Activated gamma-delta T cell treated with anti-CD3 and anti-CD28 coated beads, Interleukin-2, amount 50 U/mL, for 16 hours (primary cell): ENCODE measurements around the gene RPTOR.
"Not testable (repeated sequence)": the region's sequence is repeated elsewhere in the genome, so short reads cannot be mapped to it uniquely, and the experiment has no call there.

Experiments
- DNase-seq: peaks from one replicate; pipeline ENCODE4 v3.0.0-alpha.2; 2020; ENCODE audit warnings: low read depth

Gene RPTOR

DNA sequence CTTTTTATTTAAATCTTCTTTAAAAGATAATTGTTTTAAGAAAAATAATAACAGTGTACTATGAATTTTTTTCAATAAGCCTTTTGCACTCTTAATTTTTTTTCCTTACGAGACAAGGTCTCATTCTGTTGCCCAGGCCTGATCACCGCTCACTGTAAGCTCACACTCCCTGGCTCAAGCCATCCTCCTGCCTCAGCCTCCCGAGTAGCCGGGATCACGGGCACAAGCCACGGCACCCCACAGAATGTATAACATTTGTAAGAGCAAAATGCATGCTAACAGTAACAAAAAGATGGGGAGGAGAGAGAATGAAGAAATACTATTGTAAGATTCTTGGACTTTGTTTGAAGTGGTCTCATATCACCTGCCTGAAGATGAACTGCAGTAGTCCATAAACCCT is 320.1 kb downstream of the RPTOR start:
- no peak for DNase-seq

DNA sequence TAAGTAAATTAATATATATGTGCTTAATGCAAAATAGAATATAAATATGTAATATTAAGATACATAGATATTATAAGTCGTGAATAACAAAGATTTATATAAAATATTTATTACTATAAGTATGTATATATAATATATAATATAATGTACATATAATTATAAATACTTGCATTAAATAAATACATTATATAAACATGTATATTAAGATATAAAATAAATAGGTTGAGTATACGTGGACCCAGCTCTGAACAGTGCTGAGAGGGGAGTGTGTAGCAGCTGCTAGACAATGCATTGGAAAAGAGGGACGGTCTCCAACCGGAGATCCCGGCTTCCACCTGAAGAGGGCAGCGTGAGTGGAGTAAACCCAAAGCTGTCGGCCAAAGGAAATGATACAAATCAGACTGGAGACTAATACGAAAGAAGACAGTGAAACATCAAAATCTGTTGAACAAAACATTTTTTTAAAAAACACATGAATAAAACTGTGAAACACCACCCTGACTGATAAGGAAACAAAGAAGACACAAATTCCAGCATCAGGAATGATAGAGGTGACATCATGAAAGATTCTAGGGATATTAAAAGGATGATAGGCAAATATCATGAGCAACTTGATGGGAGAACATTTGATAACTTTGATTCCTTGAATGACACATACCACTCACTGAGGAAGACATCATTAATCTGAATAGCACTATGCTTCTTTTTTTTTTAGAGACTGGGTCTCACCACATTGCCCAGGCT is 321.6 kb downstream of the RPTOR start:
- DNase-seq = peak; percentile 52

DNA sequence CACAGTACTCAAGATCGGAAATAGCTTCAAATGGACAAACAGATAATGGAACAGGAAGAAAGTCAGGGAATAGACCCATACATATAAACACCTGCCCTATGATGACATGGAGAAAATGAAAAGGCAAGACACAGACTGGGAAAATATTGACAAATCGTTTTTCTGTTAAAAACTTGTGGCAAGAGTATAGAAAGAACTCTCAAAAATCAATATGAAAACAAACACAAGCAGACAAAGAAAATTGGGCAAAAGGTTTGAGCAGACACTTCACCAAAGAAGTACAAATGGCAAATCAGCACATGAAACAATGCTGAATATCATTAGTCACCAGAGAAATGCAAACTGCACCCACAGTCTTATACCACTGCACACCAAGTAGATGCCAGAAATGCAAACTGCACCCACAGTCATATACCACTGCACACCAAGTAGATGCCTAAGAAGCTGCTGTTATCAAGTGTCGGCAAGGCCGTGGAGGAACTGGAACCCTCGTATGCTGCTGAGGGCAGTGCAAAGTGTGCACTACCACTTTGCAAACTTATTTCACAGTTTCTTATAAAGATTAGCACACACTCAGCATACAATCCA is 323.5 kb downstream of the RPTOR start:
- no peak for DNase-seq

DNA sequence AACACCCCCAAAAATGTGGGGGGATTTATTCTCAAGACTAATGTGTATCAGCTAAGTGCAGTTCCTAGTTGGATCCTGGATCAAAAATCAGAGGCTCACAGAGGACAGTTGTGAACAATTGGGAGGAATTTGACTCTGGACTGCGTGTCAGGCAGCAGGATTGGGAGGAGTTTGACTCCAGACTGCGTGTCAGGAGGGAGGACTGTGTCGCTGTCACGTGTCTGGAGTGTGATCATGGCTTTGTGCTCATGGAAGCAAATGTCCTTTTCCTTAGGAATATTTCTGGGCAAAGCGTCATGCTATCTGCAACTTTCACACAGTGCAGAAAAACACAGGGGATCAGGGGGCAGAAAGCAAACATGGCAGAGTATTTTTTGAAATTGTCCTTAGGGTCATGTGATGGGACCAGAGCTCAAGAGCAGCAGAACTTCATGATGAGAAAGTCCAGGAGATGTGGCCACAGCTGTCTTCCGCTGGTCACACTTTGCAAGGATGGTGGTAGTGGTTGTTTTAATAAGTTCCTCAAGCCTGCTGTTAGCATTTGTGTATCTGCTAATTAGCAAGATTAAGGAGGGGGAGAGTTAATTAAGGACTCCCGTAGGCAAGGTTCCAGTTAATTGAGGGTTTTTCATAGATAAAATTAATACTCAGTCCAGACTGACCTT is 325.0 kb downstream of the RPTOR start:
- DNase-seq = no peak

DNA sequence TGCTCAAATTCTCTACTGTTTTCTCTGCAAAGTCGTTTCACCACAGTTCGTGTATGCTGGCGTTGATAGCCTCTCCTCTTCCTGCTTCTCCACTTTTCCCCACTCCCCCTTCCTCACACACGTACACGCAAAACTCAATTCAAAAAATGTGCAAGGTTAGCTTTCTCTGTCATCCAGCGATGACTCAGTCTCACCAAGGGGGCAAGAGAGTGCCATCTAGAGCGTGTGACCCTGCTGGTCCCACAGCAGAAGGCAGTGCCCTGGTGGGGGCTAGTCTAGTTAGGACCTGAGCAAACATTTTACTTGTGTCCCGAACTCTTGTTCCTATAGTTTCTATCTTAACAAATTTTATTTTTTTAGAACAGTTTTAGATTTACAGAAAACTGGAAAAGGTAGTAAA is 325.8 kb downstream of the RPTOR start:
- DNase-seq = no peak

DNA sequence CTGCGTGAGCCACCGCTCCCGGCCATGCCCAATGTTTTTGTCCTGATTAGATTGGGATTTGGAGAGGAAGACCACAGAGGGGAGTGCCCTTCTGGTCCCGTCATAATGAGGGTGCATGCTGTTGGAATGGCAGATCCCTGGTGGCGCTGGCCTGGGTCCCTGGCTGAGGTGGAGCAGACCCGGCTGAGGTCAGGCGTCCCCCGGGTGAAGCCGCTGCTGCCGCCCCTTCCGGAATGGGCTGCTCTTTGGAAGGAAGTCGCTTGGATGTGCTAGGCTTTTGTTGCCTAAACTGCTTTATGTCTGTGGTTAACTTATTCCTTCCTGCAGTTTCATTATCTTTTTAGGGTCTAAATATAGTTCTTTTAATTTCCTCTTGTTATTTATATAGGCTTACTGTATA is 326.7 kb downstream of the RPTOR start:
- DNase-seq = no peak

DNA sequence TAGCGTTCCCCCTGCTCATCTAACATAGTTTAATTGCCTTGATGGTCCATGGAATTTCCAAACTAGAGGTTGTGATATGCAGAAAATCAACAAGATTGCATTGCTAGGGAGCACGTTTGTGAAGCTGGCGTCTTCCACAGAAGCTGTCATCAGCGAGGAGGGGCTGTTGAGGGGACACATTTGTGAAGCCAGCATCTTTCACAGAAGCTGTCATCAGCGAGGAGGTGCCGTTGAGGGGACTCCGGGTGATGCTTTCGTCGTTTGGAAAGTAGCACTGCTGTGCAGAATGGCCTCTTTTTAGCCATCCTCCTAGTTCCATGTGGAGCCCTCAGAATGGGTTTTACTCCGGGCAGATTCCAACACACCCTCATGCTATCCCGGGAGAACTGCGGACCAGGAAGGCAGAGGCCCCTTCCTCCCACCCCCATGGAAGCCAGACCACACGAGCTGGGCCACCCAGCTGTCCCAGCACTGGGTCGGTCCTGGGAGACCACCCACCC is 327.4 kb downstream of the RPTOR start:
- no peak for DNase-seq

DNA sequence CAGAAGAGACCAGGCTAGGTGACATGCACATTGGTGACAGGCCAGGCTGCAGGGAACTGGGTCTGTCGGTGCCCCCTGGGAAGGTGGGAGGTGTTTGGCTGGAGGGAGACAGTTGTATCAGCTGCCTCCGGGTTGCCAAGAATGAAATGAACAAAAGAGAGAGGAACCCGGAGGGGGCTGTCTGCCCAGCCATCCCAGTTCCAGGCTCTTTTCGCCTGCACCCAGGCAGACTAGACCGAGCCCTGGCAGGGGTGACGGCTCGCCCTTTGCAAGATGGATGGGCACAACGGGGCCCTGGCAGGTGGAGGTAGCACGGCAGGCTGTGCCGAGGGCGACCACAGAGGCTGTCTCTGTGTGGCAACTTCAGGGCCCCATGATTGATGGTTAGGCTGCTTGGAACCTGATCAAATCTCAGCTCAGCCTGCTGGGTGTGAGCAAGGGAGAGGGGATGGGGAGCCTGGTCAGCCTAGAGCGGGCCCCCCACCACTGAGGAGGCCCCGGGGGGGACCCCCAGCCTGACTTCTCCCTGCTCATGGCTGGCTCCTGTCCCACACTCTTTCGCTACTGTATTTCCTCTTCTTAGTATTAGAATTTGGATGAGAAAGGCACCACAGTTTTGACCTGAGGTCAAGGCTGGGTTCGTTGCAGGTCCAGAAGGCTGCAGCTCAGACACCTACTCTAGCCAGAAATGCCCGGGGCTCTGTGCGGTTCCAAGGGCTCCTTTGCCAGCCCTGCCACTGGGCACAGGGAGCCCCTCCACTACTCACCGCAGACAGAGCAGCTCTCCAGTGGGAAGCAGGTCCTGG is 328.1 kb downstream of the RPTOR start:
- no peak for DNase-seq

DNA sequence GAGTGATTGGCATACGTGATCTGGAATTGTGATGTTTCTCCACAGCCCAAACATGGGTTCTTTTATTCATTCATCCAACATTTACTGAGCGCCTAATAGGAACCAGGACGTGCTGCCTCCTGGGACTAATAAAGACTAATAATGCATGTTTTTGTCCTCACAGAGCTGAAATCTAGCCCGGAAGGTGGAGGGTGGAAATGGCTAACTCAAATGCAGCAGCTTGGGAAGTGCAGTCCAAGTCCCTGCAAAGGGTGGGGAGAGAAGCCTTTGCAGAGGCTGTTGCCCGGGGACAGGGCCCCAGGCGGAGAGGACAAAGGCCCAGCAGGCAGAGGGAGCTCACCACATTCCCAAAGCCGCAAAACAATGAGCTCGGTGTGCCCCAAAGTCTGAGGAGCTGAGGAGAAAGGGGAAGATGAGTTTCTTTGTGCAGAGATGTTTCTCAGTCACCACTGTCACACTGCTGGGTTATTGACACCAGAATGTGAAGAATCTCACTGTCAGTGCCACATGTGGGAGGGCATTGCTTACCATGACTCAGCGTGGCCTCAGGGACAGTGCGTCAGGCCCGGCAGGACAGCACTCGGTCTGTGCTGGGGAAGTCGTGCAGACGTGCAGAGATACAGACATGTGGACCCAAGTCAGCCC is 328.8 kb downstream of the RPTOR start:
- DNase-seq = no peak

DNA sequence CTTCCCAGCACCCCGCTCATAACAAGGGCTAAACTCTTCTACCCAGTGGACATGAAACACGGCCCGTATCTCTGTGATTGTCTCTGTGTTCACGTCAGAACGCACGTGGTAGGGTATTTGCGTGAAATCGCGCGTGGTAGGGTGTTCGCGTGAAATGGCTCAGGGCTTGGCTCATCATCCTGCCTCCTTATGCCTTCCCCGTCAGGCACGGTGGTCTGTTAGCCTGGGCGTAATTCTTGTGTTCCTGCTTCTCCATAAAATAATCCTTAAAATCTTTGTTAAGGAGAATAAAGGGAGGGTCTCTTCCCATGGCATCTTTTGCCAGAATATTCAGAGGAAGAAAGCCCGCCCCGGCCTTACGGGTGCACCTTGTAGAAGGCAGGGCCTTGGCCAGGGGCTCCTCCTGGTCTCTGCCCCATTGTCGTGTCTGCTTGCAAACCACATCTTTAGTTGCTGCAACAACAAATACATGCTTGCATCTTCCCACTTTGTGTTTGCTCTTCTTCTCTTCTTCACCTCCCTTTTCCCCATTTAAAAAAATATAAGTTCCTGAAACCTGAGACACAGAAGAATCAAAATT is 330.3 kb downstream of the RPTOR start:
- no peak for DNase-seq

DNA sequence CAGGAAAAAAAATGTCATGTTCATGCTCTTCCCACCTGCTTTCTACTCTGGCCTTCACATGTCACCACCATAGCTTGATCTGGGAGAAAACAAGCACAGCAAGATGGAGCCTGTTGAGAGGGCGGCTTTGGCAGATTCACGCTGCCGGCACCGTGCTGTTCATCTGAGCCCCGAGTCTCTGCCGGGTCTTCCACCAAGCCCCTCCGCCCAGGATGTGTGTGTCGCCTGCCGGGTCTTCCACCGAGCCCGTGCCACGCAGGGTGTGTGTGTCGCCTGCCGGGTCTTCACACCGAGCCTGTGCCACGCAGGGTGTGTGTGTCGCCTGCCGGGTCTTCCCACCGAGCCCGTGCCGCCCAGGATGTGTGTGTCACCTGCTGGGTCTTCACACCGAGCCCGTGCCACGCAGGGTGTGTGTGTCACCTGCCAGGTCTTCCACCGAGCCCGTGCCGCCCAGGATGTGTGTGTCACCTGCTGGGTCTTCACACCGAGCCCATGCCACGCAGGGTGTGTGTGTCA is 330.9 kb downstream of the RPTOR start:
- not testable (repeated sequence) for DNase-seq

DNA sequence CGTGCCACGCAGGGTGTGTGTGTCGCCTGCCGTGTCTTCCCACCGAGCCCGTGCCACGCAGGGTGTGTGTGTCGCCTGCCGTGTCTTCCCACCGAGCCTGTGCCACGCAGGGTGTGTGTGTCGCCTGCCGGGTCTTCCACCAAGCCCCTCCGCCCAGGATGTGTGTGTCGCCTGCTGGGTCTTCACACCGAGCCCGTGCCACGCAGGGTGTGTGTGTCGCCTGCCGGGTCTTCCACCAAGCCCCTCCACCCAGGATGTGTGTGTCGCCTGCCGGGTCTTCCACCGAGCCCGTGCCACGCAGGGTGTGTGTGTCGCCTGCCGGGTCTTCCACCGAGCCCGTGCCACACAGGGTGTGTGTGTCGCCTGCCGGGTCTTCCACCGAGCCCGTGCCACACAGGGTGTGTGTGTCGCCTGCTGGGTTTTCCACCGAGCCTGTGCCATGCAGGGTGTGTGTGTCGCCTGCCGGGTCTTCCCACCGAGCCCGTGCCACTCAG is 331.9 kb downstream of the RPTOR start:
- DNase-seq = not testable (repeated sequence)

DNA sequence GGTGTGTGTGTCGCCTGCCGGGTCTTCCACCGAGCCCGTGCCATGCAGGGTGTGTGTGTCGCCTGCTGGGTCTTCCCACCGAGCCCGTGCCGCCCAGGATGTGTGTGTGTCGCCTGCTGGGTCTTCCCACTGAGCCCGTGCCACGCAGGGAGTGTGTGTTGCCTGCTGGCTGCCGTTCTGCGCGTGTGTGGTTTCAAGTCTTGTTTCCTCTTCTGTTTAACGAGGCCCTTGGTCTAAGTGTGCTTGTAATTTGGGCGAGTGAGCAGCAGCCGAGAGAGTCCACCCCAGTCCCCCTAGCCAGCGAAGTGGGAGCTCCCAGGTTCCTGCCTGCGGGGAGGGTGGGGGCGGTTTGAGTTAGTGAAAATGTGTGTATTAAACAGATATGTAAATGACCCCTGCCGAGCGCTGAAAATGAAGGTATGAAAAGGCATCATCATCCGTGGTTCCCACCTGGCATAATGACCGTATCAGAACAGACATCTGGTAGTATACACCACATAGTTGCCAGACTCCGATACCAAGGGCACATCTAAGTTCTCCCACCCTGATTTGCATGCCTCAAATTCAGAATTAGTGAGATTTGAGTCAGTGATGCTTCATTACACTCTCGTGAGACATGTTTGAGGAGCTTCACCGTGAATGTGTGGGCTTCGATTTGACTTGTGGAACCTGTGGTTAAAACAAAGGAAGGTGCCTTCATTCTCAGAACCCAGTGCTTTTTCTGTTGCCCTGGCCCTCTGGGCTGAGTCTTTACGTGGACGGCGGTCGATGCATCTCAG is 332.5 kb downstream of the RPTOR start:
- DNase-seq = peak; percentile 34

DNA sequence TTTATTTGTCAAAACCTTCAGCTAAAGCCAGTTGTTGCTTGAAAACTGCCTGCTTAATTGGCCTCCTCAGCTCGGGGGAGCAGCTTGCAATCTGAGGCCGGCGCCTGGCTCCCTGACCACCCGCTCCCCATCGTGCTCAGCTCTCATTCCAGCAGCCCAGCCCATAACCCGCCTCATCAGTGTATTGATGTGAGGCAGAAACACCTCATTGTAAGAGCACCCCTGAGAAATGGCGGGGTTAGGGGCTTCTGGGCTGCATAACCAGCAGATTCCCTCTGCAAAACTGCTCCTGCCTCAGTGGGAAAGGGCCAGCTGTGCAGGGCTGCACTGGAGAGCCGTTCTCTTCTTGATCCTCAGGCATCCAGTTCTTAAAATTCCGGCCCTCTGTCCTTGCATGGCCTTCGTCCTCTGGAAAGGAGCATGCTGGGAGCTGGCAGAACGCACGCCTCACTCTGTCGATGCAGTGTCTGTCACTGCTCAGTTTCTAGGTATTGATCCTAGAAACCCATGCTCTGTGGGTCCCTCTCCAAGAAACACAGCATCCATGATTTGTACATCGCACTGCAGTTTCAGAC is 333.2 kb downstream of the RPTOR start:
- DNase-seq = no peak

DNA sequence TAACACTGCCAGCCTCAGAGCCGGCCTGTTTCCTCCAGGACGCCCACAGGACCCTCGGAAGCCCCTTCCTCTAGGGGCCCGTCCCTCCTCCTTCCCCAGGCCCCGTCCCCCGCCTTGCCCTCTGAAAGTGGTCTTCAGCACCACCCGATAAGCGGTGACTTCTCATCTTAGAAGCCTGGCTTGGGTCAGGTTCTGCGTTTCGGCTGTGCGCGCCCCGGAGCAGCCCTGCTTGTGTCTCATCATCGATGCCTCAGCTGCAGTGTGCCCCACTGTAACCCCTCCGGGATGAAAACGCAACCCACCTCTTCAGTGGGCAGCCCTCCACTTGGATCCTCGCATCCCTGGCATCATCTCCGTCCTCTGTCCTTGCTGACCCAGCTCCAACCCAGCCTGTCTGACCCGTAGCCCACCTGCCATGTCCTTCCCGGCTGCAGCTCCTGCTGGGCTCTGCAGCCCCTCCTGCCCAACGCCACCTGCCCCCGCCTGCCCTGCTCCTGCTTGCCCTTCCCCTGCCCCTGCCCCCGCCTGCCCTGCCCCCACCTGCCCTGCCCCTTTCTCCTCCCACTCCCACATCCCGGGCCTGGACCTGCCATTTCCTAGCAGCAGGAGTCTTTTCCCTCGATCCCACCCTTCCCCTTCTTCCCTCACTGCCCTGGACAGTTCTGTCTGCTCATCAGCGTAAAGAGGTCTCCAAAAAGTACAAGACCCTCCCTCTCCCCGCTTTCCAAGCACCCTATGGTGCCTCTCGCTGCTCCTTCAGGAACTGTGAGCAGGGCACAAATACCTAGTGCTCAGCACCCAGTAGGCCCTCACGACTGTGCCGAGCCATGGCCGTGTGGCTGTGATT is 334.5 kb downstream of the RPTOR start:
- DNase-seq = no peak

DNA sequence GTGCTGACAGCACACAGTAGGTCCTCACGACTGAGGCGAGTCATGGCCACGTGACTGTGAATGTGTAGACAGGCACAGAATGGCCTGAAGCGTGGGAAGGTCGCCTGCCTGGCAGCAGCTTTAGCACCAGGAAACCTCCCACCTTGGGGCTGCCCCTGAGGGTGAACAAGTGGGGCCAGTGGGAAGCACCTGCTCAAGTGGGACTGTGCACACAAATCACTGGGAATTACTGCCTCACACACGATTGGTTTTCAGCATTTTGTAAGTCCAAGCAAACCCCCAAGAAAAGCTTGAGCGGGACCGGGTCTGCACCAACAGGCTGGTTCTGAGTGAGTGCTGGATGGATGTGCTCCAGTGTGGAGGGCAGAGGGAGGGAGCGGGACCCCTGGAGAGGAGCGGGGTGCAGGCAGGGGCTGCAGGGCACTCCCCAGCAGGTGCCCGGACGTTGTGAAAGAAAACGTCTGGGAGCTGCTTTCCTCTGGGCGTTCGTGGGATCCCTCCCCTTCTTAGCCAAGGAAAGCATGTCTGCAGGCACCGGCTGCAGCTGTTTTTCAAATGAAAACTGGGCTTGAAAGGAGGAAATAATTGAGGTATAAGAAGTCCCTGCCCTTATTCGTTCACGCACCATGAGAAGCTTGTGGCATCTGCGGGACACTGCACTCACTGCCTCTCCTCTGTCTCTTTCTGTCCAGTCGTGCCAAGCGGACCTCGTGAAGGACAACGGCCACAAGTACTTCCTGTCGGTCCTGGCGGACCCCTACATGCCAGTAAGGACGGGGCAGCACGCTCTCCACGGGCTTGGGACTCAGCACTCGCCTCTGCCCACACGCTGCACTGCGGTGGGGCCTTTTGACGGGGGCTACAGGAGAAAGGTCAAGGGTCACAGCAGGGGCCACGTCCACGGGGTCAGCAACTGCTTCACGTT is 335.3 kb downstream of the RPTOR start:
- DNase-seq = no peak

DNA sequence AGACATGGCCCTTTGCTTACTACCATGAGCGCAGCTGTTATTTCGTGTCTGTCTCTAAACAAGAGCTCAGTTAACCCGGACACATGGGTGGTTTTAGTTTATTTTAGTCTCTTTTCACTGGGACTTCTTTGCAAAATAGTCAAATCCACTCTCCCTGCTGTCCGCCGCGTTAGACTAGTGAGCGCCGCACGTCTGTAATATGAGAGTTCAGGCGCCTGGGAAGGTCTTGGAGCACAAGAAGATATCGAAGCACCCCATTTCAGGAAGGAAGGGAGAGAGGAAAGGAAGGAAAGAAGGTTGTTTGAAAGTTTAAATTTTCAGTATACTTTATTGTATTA is 336.0 kb downstream of the RPTOR start:
- DNase-seq = no peak

DNA sequence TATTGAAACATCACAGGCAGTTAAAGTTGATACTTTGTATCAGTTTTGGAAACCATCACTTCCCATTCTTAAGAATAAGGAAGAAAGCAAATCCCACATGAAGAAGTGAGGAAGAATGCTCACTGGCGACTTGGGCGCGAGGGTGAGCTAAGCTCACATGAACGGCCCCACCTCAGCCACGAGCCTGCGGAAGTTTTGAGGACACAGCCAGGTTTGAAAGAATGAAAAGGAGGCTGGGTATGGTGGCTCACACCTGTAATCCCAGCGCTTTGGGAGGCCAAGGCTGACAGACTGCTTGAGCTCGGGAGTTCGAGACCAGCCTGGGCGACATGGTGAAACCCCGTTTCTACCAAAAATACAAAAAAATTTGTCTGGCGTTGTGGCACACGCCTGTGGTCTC is 336.7 kb downstream of the RPTOR start:
- DNase-seq = no peak
